Caco-2 (cell line): ENCODE data around the gene FMNL3. TPM values are rescaled to one million over a fixed set of nuclear protein-coding genes. Genes with fewer than 3 reads are reported as not detected.

Experiments
- BruUV-seq: library from RNA; stranded (reverse); fragments of 400-500 nt; replicated peaks from 2 replicates; lab custom pipeline; 2021; lab: Mats Ljungman, UMichigan
- CTCF ChIA-PET: fragments of 300-600 bp; sonication (Branson Sonifier 250); formaldehyde crosslinking; loops from one replicate; lab custom pipeline; 2022; ENCODE audit warnings: antibody characterized with exemption; lab: Charles Lee
- POLR2A ChIA-PET: fragments of 300-600 bp; sonication (Branson Sonifier 250); formaldehyde crosslinking; loops from one replicate; lab custom pipeline; 2022; ENCODE audit warnings: antibody characterized with exemption; lab: Charles Lee
- DNase-seq, 2 experiments: peaks; one replicate each; pipeline versions ENCODE4 v3.0.0 to v3.0.0-alpha.2; 2020 to 2022
- H3K27me3 ChIP-seq: replicated peaks from 2 replicates; pipeline ENCODE4 v1.6.0; 2011; ENCODE audit warnings: low read length; ENCODE audit not compliant: control insufficient read depth, insufficient read depth
- H3K36me3 ChIP-seq: 2 replicates; pipeline ENCODE4 v1.5.1; 2011; ENCODE audit warnings: low read length; ENCODE audit not compliant: control insufficient read depth, insufficient read depth
- H3K4me1 ChIP-seq: fragments of 250-450 bp; sonication (Bioruptor Pico); 2 replicates; pipeline ENCODE4 v1.5.1; 2020; ENCODE audit warnings: mild to moderate bottlenecking
- H3K4me3 ChIP-seq: 2 replicates; pipeline ENCODE4 v1.5.1; 2011; ENCODE audit warnings: low read depth, mild to moderate bottlenecking, control low read depth, low read length
- H3K9me3 ChIP-seq: fragments of 250-450 bp; sonication (Bioruptor Pico); 2 replicates; pipeline ENCODE4 v1.5.1; 2020; ENCODE audit warnings: mild to moderate bottlenecking, moderate library complexity
- H3K27ac Mint-ChIP-seq: one replicate; pipeline ENCODE4 v1.8.0; 2022; ENCODE audit warnings: mixed read lengths; ENCODE audit not compliant: unreplicated experiment
- H3K27me3 Mint-ChIP-seq: one replicate; pipeline ENCODE4 v1.8.0; 2022; ENCODE audit warnings: mixed read lengths; ENCODE audit not compliant: insufficient read depth, unreplicated experiment
- H3K36me3 Mint-ChIP-seq: one replicate; pipeline ENCODE4 v1.8.0; 2022; ENCODE audit warnings: mild to moderate bottlenecking, mixed read lengths; ENCODE audit not compliant: insufficient read depth, unreplicated experiment
- H3K4me1 Mint-ChIP-seq: one replicate; pipeline ENCODE4 v1.8.0; 2022; ENCODE audit warnings: low read depth, mixed read lengths; ENCODE audit not compliant: unreplicated experiment
- H3K4me3 Mint-ChIP-seq: one replicate; pipeline ENCODE4 v1.8.0; 2022; ENCODE audit warnings: mild to moderate bottlenecking, moderate library complexity, mixed read lengths; ENCODE audit not compliant: unreplicated experiment
- H3K9me3 Mint-ChIP-seq: one replicate; pipeline ENCODE4 v1.8.0; 2022; ENCODE audit warnings: mixed read lengths; ENCODE audit not compliant: unreplicated experiment
- intact Hi-C: fragments of 100-400 bp; cut with micrococcal nuclease; formaldehyde crosslinking; loops from one replicate; pipeline ENCODE4 v1.10.0; 2022; ENCODE audit not compliant: unreplicated experiment
- total RNA-seq: library from RNA; stranded (reverse); gene quantifications from 2 replicates; pipeline ENCODE4 v1.2.3, GENCODE V29; 2022
- TF ChIP-seq, protein P1 (sequence below), 2 experiments: fragments of 200-600 bp in 1 of 2; IDR thresholded peaks; 1 replicate in 1 of 2; 2 replicates in 1 of 2; pipeline versions ENCODE4 v1.5.1 to v1.8.0; 2011 to 2022; ENCODE audit warnings: antibody characterized with exemption in 1 of 2, control low read depth in 1 of 2, inconsistent platforms in 1 of 2, low read depth in 1 of 2, low read length in 1 of 2, mild to moderate bottlenecking in 1 of 2, moderate library complexity in 1 of 2; ENCODE audit not compliant: insufficient read depth in 1 of 2, severe bottlenecking in 1 of 2, unreplicated experiment in 1 of 2

FMNL3 gene
- total RNA-seq, 1 experiment from 2014 or later = 10.7 TPM

- POLR2A ChIA-PET = interaction anchor here (0.9 kb wide), 1 partner anchor 42 kb away, joined by 6 read pairs; no protein-coding TSS in a partner anchor
- no TSS peak for BruUV-seq
- no peak for DNase-seq
- Mint-ChIP-seq H3K4me3 (no peak overlapping the region), H3K4me1 (peaks cover 7% of the 10 kb centered on the region), H3K27ac (no peak overlapping the region), H3K9me3 (no peaks in the 10 kb centered on the region), H3K36me3 (no peaks in the 10 kb centered on the region), H3K27me3 (no peaks in the 10 kb centered on the region)
- CTCF ChIA-PET = interaction anchor here (0.6 to 0.7 kb wide), 3 partner anchors 21 to 75 kb away, joined by 3 read pairs; partner anchors contain the start of genes PRPF40B and TMBIM6
- TF ChIP-seq, protein P1, sequence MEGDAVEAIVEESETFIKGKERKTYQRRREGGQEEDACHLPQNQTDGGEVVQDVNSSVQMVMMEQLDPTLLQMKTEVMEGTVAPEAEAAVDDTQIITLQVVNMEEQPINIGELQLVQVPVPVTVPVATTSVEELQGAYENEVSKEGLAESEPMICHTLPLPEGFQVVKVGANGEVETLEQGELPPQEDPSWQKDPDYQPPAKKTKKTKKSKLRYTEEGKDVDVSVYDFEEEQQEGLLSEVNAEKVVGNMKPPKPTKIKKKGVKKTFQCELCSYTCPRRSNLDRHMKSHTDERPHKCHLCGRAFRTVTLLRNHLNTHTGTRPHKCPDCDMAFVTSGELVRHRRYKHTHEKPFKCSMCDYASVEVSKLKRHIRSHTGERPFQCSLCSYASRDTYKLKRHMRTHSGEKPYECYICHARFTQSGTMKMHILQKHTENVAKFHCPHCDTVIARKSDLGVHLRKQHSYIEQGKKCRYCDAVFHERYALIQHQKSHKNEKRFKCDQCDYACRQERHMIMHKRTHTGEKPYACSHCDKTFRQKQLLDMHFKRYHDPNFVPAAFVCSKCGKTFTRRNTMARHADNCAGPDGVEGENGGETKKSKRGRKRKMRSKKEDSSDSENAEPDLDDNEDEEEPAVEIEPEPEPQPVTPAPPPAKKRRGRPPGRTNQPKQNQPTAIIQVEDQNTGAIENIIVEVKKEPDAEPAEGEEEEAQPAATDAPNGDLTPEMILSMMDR (IDR thresholded peaks at IDR 0.05; ENCODE audit: insufficient read depth in 1 of 2, low read depth in 1 of 2, low read length in 1 of 2, severe bottlenecking in 1 of 2, unreplicated experiment in 1 of 2) = no peak
- no peaks in the 10 kb centered on the region for H3K27me3 ChIP-seq
- H3K36me3 ChIP-seq = no peaks in the 10 kb centered on the region
- H3K4me1 ChIP-seq = no peaks in the 10 kb centered on the region
- no peaks in the 10 kb centered on the region for H3K9me3 ChIP-seq
- H3K4me3 ChIP-seq = no peak overlapping the region
- intact Hi-C loops = no loop called here
Measured at GRCh38 chr12:49698619-49699545, 8.3 kb downstream of the FMNL3 start.

DNA sequence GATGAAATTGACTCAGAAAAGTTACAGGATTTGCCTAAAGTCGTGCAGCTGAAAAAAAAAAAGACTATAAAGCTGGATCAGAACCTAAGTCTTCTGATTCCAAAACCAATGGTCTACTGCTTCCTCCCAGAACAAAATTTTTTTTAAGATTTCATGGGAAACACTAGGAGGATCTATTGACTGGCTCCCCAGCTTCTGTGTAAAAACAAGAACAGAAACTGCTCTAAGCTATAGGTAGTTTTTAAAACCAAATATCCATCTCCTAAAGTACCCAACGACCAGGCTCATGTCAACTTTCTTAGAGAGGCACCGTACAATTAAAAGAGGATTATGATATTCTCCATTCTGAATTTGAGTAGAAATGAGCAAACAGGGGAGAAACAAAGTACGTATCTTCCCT, 9.4 kb downstream of the FMNL3 start:
- TF ChIP-seq, protein P1 (IDR thresholded peaks at IDR 0.05; ENCODE audit: insufficient read depth in 1 of 2, low read depth in 1 of 2, low read length in 1 of 2, severe bottlenecking in 1 of 2, unreplicated experiment in 1 of 2) = no peak
- no peak for DNase-seq
- no TSS peak for BruUV-seq
- H3K4me1 ChIP-seq = no peaks in the 10 kb centered on the region
- H3K4me3 Mint-ChIP-seq = no peak overlapping the region
- no peaks in the 10 kb centered on the region for H3K36me3 ChIP-seq
- intact Hi-C loops = no loop called here
- H3K4me3 ChIP-seq = no peak overlapping the region
- H3K27ac Mint-ChIP-seq = no peak overlapping the region
- POLR2A ChIA-PET = no interaction called here
- CTCF ChIA-PET = no interaction called here
- peaks cover 7% of the 10 kb centered on the region for H3K4me1 Mint-ChIP-seq
- H3K36me3 Mint-ChIP-seq = no peaks in the 10 kb centered on the region
- H3K9me3 ChIP-seq = no peaks in the 10 kb centered on the region
- no peaks in the 10 kb centered on the region for H3K27me3 Mint-ChIP-seq
- no peaks in the 10 kb centered on the region for H3K27me3 ChIP-seq
- H3K9me3 Mint-ChIP-seq = no peaks in the 10 kb centered on the region

- H3K9me3 ChIP-seq = no peaks in the 10 kb centered on the region
- H3K27me3 Mint-ChIP-seq = no peaks in the 10 kb centered on the region
- no peaks in the 10 kb centered on the region for H3K36me3 ChIP-seq
- H3K4me3 ChIP-seq = no peak overlapping the region
- no peak overlapping the region for H3K27ac Mint-ChIP-seq
- no peak overlapping the region for H3K4me3 Mint-ChIP-seq
- no peaks in the 10 kb centered on the region for H3K4me1 ChIP-seq
- no peaks in the 10 kb centered on the region for H3K9me3 Mint-ChIP-seq
- H3K36me3 Mint-ChIP-seq = no peaks in the 10 kb centered on the region
- ChIA-PET CTCF (no interaction called here), POLR2A (no interaction called here)
- peaks cover 7% of the 10 kb centered on the region for H3K4me1 Mint-ChIP-seq
- intact Hi-C loops = no loop called here
- DNase-seq = no peak
- H3K27me3 ChIP-seq = no peaks in the 10 kb centered on the region
- TF ChIP-seq, protein P1 (IDR thresholded peaks at IDR 0.05; ENCODE audit: insufficient read depth in 1 of 2, low read depth in 1 of 2, low read length in 1 of 2, severe bottlenecking in 1 of 2, unreplicated experiment in 1 of 2) = no peak
- BruUV-seq = no TSS peak
Measured at GRCh38 chr12:49696723-49697122, 10.5 kb downstream of the FMNL3 start.
